ENCODE measurements around the gene CYB5R3.

Gene CYB5R3

DNA sequence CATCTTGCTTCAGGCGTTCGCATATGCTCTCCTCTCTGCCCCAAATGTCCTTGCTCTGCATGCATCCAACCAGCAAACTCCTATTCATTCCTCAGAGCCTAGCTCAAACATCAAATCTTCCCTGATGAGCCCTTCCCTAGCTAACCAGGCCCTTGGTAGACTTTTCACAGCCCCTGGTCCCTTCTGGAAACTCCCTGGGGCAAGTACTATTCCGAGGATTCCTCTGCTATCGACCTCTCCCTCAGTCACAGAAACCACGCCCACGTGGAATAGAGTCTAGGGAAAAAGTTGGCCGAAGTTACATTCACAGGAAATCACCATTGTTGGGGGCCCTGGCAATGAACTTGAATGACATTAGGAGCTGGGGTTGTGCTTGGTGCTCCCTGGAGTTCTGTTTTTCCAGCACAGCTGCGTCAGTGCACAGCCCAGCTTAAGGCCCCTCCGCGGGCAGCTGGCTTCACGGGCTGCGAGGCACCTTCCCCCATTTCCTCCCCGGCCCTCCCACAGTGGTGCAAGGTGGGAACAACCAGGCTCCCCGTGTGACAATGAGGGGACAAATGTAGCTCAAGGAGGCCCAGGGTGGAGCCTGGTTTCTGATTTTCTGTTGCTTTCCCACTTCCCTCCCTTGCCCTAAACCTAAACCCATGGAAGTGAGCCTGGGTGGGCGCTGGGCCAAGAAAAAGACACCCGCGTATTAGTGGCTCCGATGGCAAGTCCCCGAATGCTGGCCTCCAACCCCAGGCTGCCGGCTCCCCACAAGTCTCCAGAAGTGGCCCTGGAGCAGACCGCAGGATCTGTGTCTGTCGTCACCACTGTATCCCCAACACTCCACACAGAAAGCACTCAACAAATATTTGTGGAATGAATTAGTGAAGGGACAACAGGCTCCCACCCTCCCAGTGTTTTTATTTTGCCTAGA is 4.5 kb downstream of the CYB5R3 start:
- DNase-seq, result no peak

- no peak for DNase-seq
These were observed 5.4 kb downstream of the CYB5R3 start for GRCh38 chr22:42643634-42644421.

DNA sequence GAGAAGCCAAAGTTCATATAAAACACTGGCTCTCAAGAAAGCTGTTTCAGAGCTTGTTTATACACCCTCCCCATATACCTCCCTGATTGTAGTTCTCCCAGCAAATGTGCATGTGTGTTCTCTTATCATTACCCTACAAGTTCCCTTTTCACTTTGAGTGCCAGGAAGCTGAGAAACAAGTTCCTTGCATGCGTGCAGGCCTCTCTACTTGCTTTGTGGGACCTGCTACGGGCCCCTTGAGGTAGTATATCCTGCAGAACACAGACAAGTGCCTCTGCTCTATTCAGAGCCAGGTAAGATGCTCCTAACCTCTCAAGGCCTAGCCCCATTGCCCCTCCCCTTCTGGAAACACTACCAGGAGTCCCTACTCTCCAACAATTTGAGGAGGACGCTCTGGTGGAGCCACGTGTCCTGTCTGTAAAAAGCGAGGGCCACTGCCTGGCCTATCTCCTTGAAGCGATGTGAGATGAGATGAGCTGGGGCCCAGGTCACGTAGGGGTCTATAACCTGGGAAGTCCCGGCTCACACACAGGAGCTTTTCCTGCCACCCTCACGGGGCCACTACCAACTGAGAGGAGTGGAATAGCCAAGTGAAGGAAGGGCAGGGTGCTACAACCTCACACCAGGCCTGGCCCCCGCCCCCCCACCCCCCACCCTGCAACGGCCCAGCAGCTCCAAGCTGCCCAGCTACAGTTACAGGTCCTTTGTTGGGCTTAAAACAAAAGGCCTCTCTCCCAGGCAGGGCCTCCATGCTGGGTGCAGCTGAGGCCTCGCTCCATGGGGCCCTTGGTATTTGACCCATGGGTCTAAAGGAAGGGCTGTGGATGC is 6.2 kb downstream of the CYB5R3 start:
- no peak for DNase-seq

DNA sequence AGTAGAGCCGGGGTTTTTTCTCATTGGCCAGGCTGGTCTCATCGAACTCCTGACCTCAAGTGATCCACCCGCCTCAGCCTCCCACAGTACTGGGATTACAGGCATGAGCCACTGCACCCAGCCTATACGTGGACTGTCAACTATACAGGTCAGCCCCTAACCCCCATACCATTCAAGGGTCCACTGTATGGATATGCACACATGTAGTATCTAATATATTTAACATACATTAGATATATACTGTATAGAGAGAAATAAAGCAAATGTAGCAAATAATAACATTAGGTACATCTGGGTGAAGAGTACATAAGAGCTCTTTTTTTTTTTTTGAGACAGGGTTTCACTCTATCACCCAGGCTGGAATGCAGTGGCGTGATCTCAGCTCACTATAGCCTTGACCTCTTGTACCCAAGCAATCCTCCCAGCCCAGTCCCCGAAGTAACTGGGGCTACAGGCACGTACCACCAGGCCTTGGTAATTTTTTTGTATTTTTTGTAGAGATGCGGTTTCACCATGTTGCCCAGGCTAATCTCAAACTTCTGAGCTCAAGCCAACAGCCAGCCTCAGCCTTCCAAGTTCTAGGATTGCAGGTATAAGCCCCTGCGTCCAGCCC is 7.3 kb downstream of the CYB5R3 start:
- DNase-seq, result no peak

- no peak for DNase-seq
These were observed 9.5 kb downstream of the CYB5R3 start for GRCh38 chr22:42639541-42640241.

GRCh38 chr22:42637555-42637954 is 11.6 kb downstream of the CYB5R3 start:
- no peak for DNase-seq

DNA sequence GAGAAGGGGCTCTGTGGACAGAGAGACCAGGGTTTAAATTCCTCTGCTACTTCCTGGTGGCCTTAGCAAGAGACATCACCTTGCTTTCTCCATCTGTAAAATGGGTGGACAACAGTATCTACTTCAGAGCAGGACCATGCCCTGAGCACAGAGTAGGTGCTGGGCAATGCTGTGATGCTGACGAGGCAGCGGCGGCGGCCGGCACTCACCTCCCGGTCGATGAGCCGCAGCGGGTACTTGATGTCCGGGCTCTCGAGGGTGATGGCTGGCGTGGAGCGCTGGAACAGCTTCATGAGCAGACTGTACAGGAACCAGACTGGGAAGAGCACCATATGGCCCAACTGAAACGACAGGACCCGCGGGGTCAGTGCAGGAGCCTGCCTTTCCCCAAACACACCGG is 12.7 kb downstream of the CYB5R3 start:
- no peak for DNase-seq

- no peak for DNase-seq
These were observed 13.7 kb downstream of the CYB5R3 start for GRCh38 chr22:42635531-42635930.

DNA sequence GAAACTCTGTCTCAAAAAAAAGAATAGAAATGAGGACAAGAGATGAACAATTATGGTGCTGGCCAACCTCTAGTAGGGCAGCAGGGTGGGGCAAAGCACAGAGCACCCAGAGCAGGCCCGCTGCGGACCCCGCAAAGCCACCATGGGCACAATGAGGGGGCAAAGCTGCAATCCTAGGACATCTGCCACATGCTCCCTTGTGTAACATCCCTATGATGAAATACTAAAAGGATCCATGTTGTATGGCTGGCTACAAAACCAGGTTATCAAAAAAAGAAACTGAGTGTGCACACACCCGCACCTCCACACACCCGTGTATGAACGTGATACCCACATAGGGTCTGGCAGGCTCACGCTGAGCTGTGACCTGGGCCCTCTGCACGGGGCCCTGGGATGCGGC is 16.2 kb downstream of the CYB5R3 start:
- DNase-seq, result no peak

GRCh38 chr22:42632096-42632495 is 17.1 kb downstream of the CYB5R3 start:
- no peak for DNase-seq

DNA sequence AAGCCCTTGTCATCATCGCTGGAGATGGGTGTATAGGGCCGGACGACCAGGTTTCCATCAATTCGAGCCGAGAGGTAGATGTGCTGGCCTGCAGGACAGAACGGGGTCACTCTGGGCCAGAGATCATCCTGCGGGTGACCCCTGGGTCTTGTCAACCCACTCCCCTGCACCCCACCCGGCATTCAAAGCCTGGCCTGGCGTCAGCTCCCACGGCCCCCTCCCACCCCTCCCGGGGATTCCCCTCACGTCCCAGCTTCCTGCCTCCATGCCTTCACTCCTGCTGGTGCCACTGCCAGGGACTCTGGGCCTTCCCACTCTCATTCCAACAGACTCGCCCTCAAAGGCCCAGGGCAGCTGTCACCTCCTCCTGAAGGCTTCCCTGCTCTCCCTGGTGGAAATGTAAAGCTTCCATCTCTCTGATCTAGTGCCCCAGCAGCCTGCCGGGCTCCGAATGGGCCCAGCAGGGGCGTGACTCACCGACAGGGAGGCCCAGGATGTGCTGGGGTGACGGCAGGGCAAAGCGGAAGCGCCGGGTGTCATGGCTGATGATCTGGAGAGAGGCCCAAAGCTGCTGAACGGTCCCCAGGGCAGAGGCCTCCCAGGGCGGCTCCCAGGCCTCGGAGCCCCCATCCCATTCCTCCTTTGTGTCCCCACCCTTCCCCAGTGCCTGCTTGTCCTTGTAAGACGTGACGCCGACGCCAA is 18.1 kb downstream of the CYB5R3 start:
- DNase-seq, result no peak

DNA sequence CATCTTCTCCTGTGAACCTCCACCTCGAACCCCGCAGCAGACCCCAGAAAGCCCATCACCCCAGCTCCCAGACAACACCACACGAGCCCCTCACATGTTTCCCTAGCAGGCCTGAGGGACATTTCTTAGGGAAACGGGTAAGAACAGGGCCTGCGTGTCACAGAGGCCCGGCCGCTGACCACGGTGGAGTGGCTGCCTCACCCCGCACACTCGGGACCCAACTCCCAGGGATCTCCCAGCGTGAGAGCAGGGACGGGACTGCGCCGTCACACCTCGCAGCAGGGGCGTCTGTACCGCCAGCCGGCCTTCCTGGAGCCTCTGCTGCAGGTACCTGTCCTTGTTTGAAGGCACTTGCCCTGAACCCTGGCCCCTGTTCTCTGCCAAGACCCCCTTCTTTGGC is 19.0 kb downstream of the CYB5R3 start:
- DNase-seq, result no peak

GRCh38 chr22:42627981-42628380 is 21.2 kb downstream of the CYB5R3 start:
- no peak for DNase-seq

DNA sequence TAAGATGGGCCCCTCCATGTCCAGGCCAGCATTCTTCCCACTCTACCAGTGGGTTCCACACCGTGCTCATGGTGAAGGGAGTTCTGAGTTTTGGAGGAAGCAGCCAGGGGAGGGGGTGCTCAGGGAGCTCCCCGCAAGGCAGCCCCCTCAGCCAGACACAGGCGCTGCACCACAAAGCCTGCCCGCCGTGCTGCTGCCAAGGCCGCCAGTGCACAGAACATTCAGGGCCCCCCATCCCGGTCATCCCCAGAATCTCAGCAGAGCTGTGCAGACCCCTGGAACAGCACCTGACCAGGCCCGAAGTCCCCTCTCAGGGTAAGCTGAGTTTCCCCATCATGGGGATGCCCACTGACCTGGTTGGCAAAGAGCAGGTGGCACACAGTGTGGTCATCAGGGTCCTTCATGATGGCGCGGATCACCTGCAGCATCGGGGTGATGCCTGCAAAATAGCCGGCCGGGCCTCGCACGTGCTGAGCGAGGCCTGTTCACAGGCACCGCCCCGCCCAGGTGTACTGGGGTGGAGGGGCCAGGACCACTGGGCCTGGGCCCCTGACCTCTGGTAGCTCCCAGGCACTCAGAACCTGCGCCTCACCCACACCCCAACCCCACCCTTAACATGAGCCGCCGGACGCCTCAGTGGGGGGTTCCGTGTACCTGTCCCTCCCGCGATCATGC is 22.1 kb downstream of the CYB5R3 start:
- DNase-seq, result no peak

GRCh38 chr22:42626431-42626830 is 22.8 kb downstream of the CYB5R3 start:
- no peak for DNase-seq

DNA sequence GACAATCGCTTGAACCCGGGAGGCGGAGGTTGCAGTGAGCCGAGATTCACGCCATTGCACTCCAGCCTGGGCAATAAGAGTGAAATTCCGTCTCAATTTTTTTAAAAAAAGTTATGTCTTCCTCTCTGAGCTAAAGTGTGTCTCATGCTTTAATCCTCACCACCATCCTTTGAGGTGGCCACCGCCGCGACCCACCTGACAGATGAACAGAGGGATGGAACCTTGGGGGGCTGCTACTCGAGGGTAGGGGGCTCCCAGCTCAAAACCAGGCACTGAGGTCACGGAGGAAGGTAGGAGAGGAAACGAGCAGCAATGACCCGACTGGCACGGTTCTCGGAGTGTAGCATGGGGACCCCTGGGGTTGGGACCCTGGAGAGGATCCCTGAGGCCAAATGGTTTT is 23.8 kb downstream of the CYB5R3 start:
- DNase-seq, result no peak

DNA sequence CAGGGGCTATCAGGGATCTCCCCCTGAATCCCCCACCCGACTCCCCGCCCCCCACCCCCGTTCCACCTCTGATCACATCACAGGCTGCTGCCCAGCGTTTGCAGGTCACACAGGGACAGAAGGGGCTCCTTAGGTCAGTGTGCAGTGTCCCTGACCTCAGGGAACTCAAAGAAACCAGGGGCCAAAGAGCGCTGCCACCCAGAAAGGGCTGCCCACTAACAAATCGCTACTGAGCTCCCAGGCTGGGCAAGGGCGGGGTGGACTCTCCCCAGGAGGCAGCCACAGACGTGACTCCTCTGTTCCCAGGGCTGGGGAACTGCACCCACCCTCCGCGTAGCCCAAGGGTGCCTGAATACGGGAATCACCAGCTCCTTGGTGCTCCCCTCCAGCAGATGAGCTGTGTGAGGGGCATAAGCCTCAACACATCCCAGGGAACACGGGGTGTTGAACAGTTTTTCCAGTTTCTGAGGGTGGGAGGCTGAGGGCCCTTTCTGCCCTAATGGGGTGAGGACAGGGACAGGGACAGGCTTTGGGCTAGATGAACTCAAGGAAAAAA is 24.6 kb downstream of the CYB5R3 start:
- DNase-seq, result no peak

- DNase-seq, result no peak
These were observed 25.3 kb downstream of the CYB5R3 start for GRCh38 chr22:42623756-42624441.

DNA sequence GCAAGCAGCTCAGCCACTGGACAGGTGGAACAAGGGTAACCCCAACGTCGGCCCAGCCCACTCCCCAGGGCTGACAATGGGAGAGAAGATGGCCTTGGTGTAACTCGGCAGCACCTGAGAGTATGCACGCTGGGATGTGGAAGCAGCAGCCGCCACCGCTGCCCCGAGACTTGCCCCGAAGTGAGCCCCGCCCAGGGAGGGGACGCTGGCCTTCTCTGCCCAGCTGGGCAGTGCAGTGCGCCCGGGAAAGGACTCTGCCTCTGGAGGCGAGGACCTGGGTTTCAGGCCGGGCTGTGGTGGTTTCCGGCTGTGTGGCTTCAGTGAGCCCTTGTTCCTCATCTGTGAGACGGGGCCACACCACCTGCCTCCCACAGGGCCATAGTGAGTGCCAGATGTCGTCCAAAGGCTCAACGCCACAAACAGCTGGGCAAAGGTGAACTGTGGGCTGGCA is 25.9 kb downstream of the CYB5R3 start:
- no peak for DNase-seq

Data from NCI-H1105 (cell line).